WTC11 (cell line): Measurements from ENCODE around the gene TYSND1.

Experiments
- AFF4 ChIP-seq: sonication (generic); formaldehyde crosslinking; IDR thresholded peaks from 2 replicates; pipeline ENCODE4 v1.8.1; 2023; ENCODE audit warnings: mild to moderate bottlenecking, missing genetic modification reagents, borderline replicate concordance
- ESRRA ChIP-seq: sonication (generic); formaldehyde crosslinking; IDR thresholded peaks from 2 replicates; pipeline ENCODE4 v1.8.1; 2022; ENCODE audit warnings: mild to moderate bottlenecking, missing genetic modification reagents, borderline replicate concordance
- GABPB1 ChIP-seq: sonication (generic); formaldehyde crosslinking; IDR thresholded peaks from 2 replicates; pipeline ENCODE4 v1.8.1; 2023; ENCODE audit warnings: mild to moderate bottlenecking, missing genetic modification reagents
- JUN ChIP-seq: sonication (generic); formaldehyde crosslinking; IDR thresholded peaks from 2 replicates; pipeline ENCODE4 v1.8.0; 2023; ENCODE audit warnings: mild to moderate bottlenecking, missing genetic modification reagents
- KAT7 ChIP-seq: sonication (generic); formaldehyde crosslinking; IDR thresholded peaks from 2 replicates; pipeline ENCODE4 v1.8.1; 2023; ENCODE audit warnings: missing genetic modification reagents, mild to moderate bottlenecking, borderline replicate concordance
- ZNF138 ChIP-seq: sonication (generic); formaldehyde crosslinking; conservative IDR thresholded peaks from 2 replicates; pipeline ENCODE4 v1.8.1; 2022; ENCODE audit warnings: mild to moderate bottlenecking, moderate library complexity, missing genetic modification reagents
- TF ChIP-seq, protein P1 (sequence below): fragments of 200-600 bp; IDR thresholded peaks from 2 replicates; pipeline ENCODE4 v1.8.0; 2022; ENCODE audit warnings: antibody characterized with exemption
- TF ChIP-seq, protein P2 (sequence below): sonication (generic); formaldehyde crosslinking; IDR thresholded peaks from 2 replicates; pipeline ENCODE4 v1.8.1; 2023; ENCODE audit warnings: mild to moderate bottlenecking, missing genetic modification reagents, moderate library complexity

GRCh38 chr10:70094250-70094649 lies 52.2 kb downstream of the TYSND1 start:
- TF ChIP-seq, protein P1, sequence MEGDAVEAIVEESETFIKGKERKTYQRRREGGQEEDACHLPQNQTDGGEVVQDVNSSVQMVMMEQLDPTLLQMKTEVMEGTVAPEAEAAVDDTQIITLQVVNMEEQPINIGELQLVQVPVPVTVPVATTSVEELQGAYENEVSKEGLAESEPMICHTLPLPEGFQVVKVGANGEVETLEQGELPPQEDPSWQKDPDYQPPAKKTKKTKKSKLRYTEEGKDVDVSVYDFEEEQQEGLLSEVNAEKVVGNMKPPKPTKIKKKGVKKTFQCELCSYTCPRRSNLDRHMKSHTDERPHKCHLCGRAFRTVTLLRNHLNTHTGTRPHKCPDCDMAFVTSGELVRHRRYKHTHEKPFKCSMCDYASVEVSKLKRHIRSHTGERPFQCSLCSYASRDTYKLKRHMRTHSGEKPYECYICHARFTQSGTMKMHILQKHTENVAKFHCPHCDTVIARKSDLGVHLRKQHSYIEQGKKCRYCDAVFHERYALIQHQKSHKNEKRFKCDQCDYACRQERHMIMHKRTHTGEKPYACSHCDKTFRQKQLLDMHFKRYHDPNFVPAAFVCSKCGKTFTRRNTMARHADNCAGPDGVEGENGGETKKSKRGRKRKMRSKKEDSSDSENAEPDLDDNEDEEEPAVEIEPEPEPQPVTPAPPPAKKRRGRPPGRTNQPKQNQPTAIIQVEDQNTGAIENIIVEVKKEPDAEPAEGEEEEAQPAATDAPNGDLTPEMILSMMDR: no peak
- TF ChIP-seq JUN: no peak
- TF ChIP-seq KAT7 (CRISPR knock-in tag): no peak
- no peak for TF ChIP-seq ESRRA (CRISPR knock-in tag)
- TF ChIP-seq ZNF138 (CRISPR knock-in tag): no peak
- TF ChIP-seq, protein P2, sequence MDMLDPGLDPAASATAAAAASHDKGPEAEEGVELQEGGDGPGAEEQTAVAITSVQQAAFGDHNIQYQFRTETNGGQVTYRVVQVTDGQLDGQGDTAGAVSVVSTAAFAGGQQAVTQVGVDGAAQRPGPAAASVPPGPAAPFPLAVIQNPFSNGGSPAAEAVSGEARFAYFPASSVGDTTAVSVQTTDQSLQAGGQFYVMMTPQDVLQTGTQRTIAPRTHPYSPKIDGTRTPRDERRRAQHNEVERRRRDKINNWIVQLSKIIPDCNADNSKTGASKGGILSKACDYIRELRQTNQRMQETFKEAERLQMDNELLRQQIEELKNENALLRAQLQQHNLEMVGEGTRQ: no peak
- TF ChIP-seq GABPB1 (CRISPR knock-in tag): no peak
- TF ChIP-seq AFF4: no peak
